Mammary epithelial cell (primary cell): Measurements from ENCODE around the gene SCUBE1.

Experiments used
- EZH2 ChIP-seq: IDR thresholded peaks from 2 replicates; pipeline ENCODE4 v1.6.1; 2012; ENCODE audit warnings: low read length, inconsistent platforms, borderline replicate concordance
- TF ChIP-seq, protein P1 (sequence below), 2 donors: IDR thresholded peaks in 1 of 2; conservative IDR thresholded peaks in 1 of 2; 2 replicates each; pipeline ENCODE4 v1.5.1; 2011 to 2012; ENCODE audit warnings: inconsistent platforms in 2 of 2, low read length in 2 of 2, mild to moderate bottlenecking in 2 of 2, control low read depth in 1 of 2, low read depth in 1 of 2; ENCODE audit not compliant: insufficient read depth in 1 of 2; ENCODE audit errors: extremely low read depth in 1 of 2

DNA sequence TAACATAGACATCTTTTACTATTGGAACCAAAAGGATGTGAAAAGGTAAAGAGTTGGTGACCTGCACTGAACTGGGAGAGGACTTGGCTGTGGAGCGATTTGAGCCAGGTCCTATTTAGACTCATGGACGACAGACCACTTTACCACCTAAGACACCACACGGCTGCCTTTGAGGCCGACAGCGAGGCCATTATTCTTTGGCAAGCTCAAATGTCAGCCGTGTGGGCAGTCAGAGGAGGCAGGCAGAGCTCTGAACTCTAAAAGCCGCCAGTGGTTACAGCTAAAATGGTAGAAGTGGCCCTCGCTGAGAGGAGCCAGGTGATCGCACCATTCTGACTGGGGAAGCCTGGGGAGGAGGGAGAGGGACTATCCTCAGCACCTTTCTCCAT, 50.5 kb downstream of the SCUBE1 start:
- TF ChIP-seq, protein P1, sequence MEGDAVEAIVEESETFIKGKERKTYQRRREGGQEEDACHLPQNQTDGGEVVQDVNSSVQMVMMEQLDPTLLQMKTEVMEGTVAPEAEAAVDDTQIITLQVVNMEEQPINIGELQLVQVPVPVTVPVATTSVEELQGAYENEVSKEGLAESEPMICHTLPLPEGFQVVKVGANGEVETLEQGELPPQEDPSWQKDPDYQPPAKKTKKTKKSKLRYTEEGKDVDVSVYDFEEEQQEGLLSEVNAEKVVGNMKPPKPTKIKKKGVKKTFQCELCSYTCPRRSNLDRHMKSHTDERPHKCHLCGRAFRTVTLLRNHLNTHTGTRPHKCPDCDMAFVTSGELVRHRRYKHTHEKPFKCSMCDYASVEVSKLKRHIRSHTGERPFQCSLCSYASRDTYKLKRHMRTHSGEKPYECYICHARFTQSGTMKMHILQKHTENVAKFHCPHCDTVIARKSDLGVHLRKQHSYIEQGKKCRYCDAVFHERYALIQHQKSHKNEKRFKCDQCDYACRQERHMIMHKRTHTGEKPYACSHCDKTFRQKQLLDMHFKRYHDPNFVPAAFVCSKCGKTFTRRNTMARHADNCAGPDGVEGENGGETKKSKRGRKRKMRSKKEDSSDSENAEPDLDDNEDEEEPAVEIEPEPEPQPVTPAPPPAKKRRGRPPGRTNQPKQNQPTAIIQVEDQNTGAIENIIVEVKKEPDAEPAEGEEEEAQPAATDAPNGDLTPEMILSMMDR (conservative IDR thresholded peaks at IDR 0.05 in 1 of 2, IDR thresholded peaks at IDR 0.05 in 1 of 2; ENCODE audit: extremely low read depth in 1 of 2, insufficient read depth in 1 of 2, low read depth in 1 of 2, low read length in 2 of 2): no peak
- TF ChIP-seq EZH2: no peak
